ENCODE results near the gene ASS1. TPM values are rescaled to one million over a fixed set of nuclear protein-coding genes. Genes with fewer than 3 reads are reported as not detected.

ASS1 gene
- total RNA-seq, 2 experiments from 2014 or later = 5.4 to 6.3 TPM

GRCh38 chr9:130512199-130512598 lies 67.4 kb downstream of the ASS1 start:
- Mint-ChIP-seq H3K4me3 (no peak overlapping the region), H3K9me3 (peaks cover 10% of the 10 kb centered on the region), H3K4me1 (ENCODE audit: low read depth) (no peaks in the 10 kb centered on the region), H3K27me3 (peaks cover 14% of the 10 kb centered on the region), H3K36me3 (peaks cover 3% of the 10 kb centered on the region), H3K27ac (no peak overlapping the region)
- ChIA-PET CTCF (no interaction called here), POLR2A (no interaction called here)
- DNase-seq = no peak
- intact Hi-C loops (cut with micrococcal nuclease) = no loop called here

GRCh38 chr9:130513078-130513477 lies 68.3 kb downstream of the ASS1 start:
- no peak for DNase-seq
- Mint-ChIP-seq H3K9me3 (peaks cover 10% of the 10 kb centered on the region), H3K4me1 (ENCODE audit: low read depth) (no peaks in the 10 kb centered on the region), H3K36me3 (peaks cover 3% of the 10 kb centered on the region), H3K4me3 (no peak overlapping the region), H3K27ac (no peak overlapping the region), H3K27me3 (peaks cover 14% of the 10 kb centered on the region)
- intact Hi-C loops (cut with micrococcal nuclease) = no loop called here
- POLR2A ChIA-PET = no interaction called here
- CTCF ChIA-PET = no interaction called here

- peaks cover 4% of the 10 kb centered on the region for H3K27me3 Mint-ChIP-seq
- H3K4me3 Mint-ChIP-seq = no peak overlapping the region
- H3K27ac Mint-ChIP-seq = no peak overlapping the region
- H3K9me3 Mint-ChIP-seq = no peaks in the 10 kb centered on the region
- no peak for DNase-seq
- H3K4me1 Mint-ChIP-seq (ENCODE audit: low read depth) = no peaks in the 10 kb centered on the region
- ChIA-PET POLR2A (no interaction called here), CTCF (no interaction called here)
- intact Hi-C loops (cut with micrococcal nuclease) = no loop called here
- no peaks in the 10 kb centered on the region for H3K36me3 Mint-ChIP-seq
Measured at GRCh38 chr9:130518233-130518632, 73.5 kb downstream of the ASS1 start.

GRCh38 chr9:130518943-130519799 lies 74.4 kb downstream of the ASS1 start:
- ChIA-PET CTCF (interaction anchor here (0.6 kb wide), 1 partner anchor 53 kb away, joined by 3 read pairs; no protein-coding TSS in a partner anchor), POLR2A (no interaction called here)
- DNase-seq = no peak
- Mint-ChIP-seq H3K4me1 (ENCODE audit: low read depth) (no peaks in the 10 kb centered on the region), H3K27ac (no peak overlapping the region), H3K27me3 (peaks cover 4% of the 10 kb centered on the region), H3K4me3 (no peak overlapping the region), H3K9me3 (no peaks in the 10 kb centered on the region), H3K36me3 (no peaks in the 10 kb centered on the region)
- intact Hi-C loops (cut with micrococcal nuclease) = no loop called here

- intact Hi-C loops (cut with micrococcal nuclease) = no loop called here
- no peak overlapping the region for H3K27ac Mint-ChIP-seq
- no peaks in the 10 kb centered on the region for H3K9me3 Mint-ChIP-seq
- POLR2A ChIA-PET = no interaction called here
- H3K36me3 Mint-ChIP-seq = no peaks in the 10 kb centered on the region
- H3K4me1 Mint-ChIP-seq (ENCODE audit: low read depth) = no peaks in the 10 kb centered on the region
- DNase-seq = no peak
- peaks cover 4% of the 10 kb centered on the region for H3K27me3 Mint-ChIP-seq
- CTCF ChIA-PET = no interaction called here
- H3K4me3 Mint-ChIP-seq = no peak overlapping the region
Measured at GRCh38 chr9:130519927-130520326, 75.2 kb downstream of the ASS1 start.

- CTCF ChIA-PET = no interaction called here
- POLR2A ChIA-PET = no interaction called here
- intact Hi-C loops (cut with micrococcal nuclease) = no loop called here
Measured at GRCh38 chr9:130521715-130522114, 77.0 kb downstream of the ASS1 start.

GRCh38 chr9:130522233-130522808 lies 77.6 kb downstream of the ASS1 start:
- Mint-ChIP-seq H3K27ac (no peak overlapping the region), H3K4me3 (no peak overlapping the region), H3K27me3 (peaks cover 2% of the 10 kb centered on the region), H3K36me3 (no peaks in the 10 kb centered on the region), H3K4me1 (ENCODE audit: low read depth) (no peaks in the 10 kb centered on the region), H3K9me3 (no peaks in the 10 kb centered on the region)
- intact Hi-C loops (cut with micrococcal nuclease) = no loop called here
- peak; percentile 42 for DNase-seq
- ChIA-PET POLR2A (no interaction called here), CTCF (no interaction called here)

More at GRCh38 chr9:130521715-130522114, 77.0 kb downstream of the ASS1 start:
- no peaks in the 10 kb centered on the region for H3K27me3 Mint-ChIP-seq
- H3K9me3 Mint-ChIP-seq = no peaks in the 10 kb centered on the region
- DNase-seq = no peak
- H3K36me3 Mint-ChIP-seq = no peaks in the 10 kb centered on the region
- no peak overlapping the region for H3K27ac Mint-ChIP-seq
- no peaks in the 10 kb centered on the region for H3K4me1 Mint-ChIP-seq (ENCODE audit: low read depth)
- no peak overlapping the region for H3K4me3 Mint-ChIP-seq

GRCh38 chr9:130523921-130524320 lies 79.2 kb downstream of the ASS1 start:
- Mint-ChIP-seq H3K4me1 (ENCODE audit: low read depth) (no peaks in the 10 kb centered on the region), H3K36me3 (no peaks in the 10 kb centered on the region), H3K4me3 (no peak overlapping the region), H3K9me3 (no peaks in the 10 kb centered on the region), H3K27me3 (peaks cover 2% of the 10 kb centered on the region), H3K27ac (no peak overlapping the region)
- DNase-seq = no peak
- intact Hi-C loops (cut with micrococcal nuclease) = no loop called here
- CTCF ChIA-PET = no interaction called here
- POLR2A ChIA-PET = no interaction called here

- no peaks in the 10 kb centered on the region for H3K4me1 Mint-ChIP-seq (ENCODE audit: low read depth)
- H3K36me3 Mint-ChIP-seq = no peaks in the 10 kb centered on the region
- CTCF ChIA-PET = no interaction called here
- peaks cover 2% of the 10 kb centered on the region for H3K27me3 Mint-ChIP-seq
- no peaks in the 10 kb centered on the region for H3K9me3 Mint-ChIP-seq
- intact Hi-C loops (cut with micrococcal nuclease) = no loop called here
- DNase-seq = no peak
- no peak overlapping the region for H3K27ac Mint-ChIP-seq
- no peak overlapping the region for H3K4me3 Mint-ChIP-seq
- POLR2A ChIA-PET = no interaction called here
Measured at GRCh38 chr9:130526193-130526853, 81.6 kb downstream of the ASS1 start.

- POLR2A ChIA-PET = no interaction called here
- Mint-ChIP-seq H3K27me3 (peaks cover 2% of the 10 kb centered on the region), H3K9me3 (no peaks in the 10 kb centered on the region)
Measured at GRCh38 chr9:130526854-130527650, 82.3 kb downstream of the ASS1 start.

GRCh38 chr9:130527651-130528310 lies 83.0 kb downstream of the ASS1 start:
- POLR2A ChIA-PET = no interaction called here
- peaks cover 2% of the 10 kb centered on the region for H3K27me3 Mint-ChIP-seq
- intact Hi-C loops (cut with micrococcal nuclease) = no loop called here
- CTCF ChIA-PET = interaction anchor here (0.7 kb wide), 1 partner anchor 29 kb away, joined by 3 read pairs; no protein-coding TSS in a partner anchor
- H3K27ac Mint-ChIP-seq = no peak overlapping the region
- DNase-seq = no peak
- no peaks in the 10 kb centered on the region for H3K36me3 Mint-ChIP-seq
- no peaks in the 10 kb centered on the region for H3K4me1 Mint-ChIP-seq (ENCODE audit: low read depth)
- H3K4me3 Mint-ChIP-seq = no peak overlapping the region
- no peaks in the 10 kb centered on the region for H3K9me3 Mint-ChIP-seq

More at GRCh38 chr9:130526854-130527650, 82.3 kb downstream of the ASS1 start:
- intact Hi-C loops (cut with micrococcal nuclease) = no loop called here
- DNase-seq = no peak
- H3K4me1 Mint-ChIP-seq (ENCODE audit: low read depth) = no peaks in the 10 kb centered on the region
- CTCF ChIA-PET = no interaction called here
- no peak overlapping the region for H3K4me3 Mint-ChIP-seq
- no peak overlapping the region for H3K27ac Mint-ChIP-seq
- H3K36me3 Mint-ChIP-seq = no peaks in the 10 kb centered on the region

GRCh38 chr9:130528674-130529073 lies 83.9 kb downstream of the ASS1 start:
- ChIA-PET POLR2A (no interaction called here), CTCF (no interaction called here)
- H3K4me3 Mint-ChIP-seq = no peak overlapping the region
- H3K27me3 Mint-ChIP-seq = peaks cover 2% of the 10 kb centered on the region
- H3K4me1 Mint-ChIP-seq (ENCODE audit: low read depth) = no peaks in the 10 kb centered on the region
- H3K27ac Mint-ChIP-seq = no peak overlapping the region
- no peak for DNase-seq
- no peaks in the 10 kb centered on the region for H3K36me3 Mint-ChIP-seq
- no peaks in the 10 kb centered on the region for H3K9me3 Mint-ChIP-seq
- intact Hi-C loops (cut with micrococcal nuclease) = no loop called here

Measured in activated CD4-positive, alpha-beta memory T cell treated with anti-CD3 and anti-CD28 coated beads for 36 hours (primary cell).